IMR-90 (cell line): ENCODE measurements around the gene DACT1. TPM values are rescaled to one million over a fixed set of nuclear protein-coding genes. Genes with fewer than 3 reads are reported as not detected.

Experiments used
- ATAC-seq: fragments of 200-7000 bp; cut with Tn5 transposase; 2 replicates; pipeline ENCODE4 v1.9.1; 2020; ENCODE audit warnings: low read depth, mild to moderate bottlenecking, moderate library complexity
- BruUV-seq: library from RNA; stranded (reverse); fragments of 400-500 nt; replicated peaks from 2 replicates; lab custom pipeline; 2021; lab: Mats Ljungman, UMichigan
- CTCF ChIA-PET: fragments of 300-600 bp; formaldehyde crosslinking; extraction: SDS; loops from one replicate; lab custom pipeline; 2021; ENCODE audit warnings: antibody characterized with exemption; lab: Yijun Ruan, JAX
- POLR2A ChIA-PET: fragments of 300-600 bp; sonication (Branson Sonifier 250); formaldehyde crosslinking; loops from one replicate; lab custom pipeline; 2022; ENCODE audit warnings: antibody characterized with exemption; ENCODE audit not compliant: unreplicated experiment; lab: Charles Lee
- DNase-seq: peaks from one replicate; pipeline ENCODE4 v3.0.0; 2013
- H2AFZ ChIP-seq: replicated peaks from 2 replicates; pipeline ENCODE3; 2013; ENCODE audit warnings: low read length, mild to moderate bottlenecking; ENCODE audit not compliant: poor library complexity
- H2AK5ac ChIP-seq: 2 replicates; pipeline ENCODE4 v1.6.1; 2013; ENCODE audit warnings: low read depth, low read length, inconsistent platforms
- H2AK9ac ChIP-seq: replicated peaks from 2 replicates; pipeline ENCODE3; 2013; ENCODE audit warnings: mild to moderate bottlenecking, low read depth, low read length, moderate library complexity; ENCODE audit not compliant: poor library complexity
- H2BK120ac ChIP-seq: 2 replicates; pipeline ENCODE4 v1.6.1; 2013; ENCODE audit warnings: low read depth, low read length, inconsistent platforms
- H2BK15ac ChIP-seq: 3 replicates; pipeline ENCODE4 v1.6.1; 2013; ENCODE audit warnings: low read depth, low read length, inconsistent platforms
- H2BK20ac ChIP-seq: 2 replicates; pipeline ENCODE4 v1.6.1; 2013; ENCODE audit warnings: low read depth, mild to moderate bottlenecking, inconsistent platforms, low read length, moderate library complexity
- H2BK5ac ChIP-seq: 2 replicates; pipeline ENCODE4 v1.6.1; 2013; ENCODE audit warnings: mild to moderate bottlenecking, low read depth, low read length, inconsistent platforms; ENCODE audit not compliant: poor library complexity, severe bottlenecking
- H3K14ac ChIP-seq: replicated peaks from 2 replicates; pipeline ENCODE4 v1.6.1; 2013; ENCODE audit warnings: low read depth, low read length, inconsistent platforms
- H3K18ac ChIP-seq: 2 replicates; pipeline ENCODE4 v1.6.1; 2013; ENCODE audit warnings: low read depth, low read length, control low read depth
- H3K23ac ChIP-seq: 2 replicates; pipeline ENCODE4 v1.6.1; 2013; ENCODE audit warnings: low read depth, low read length, inconsistent platforms
- H3K27ac ChIP-seq: 2 replicates; pipeline ENCODE4 v1.5.1; 2013; ENCODE audit warnings: mild to moderate bottlenecking, control low read depth, low read length; ENCODE audit not compliant: insufficient read depth
- H3K27me3 ChIP-seq: 2 replicates; pipeline ENCODE4 v1.6.1; 2013; ENCODE audit warnings: low read length; ENCODE audit not compliant: control insufficient read depth, insufficient read depth
- H3K36me3 ChIP-seq: 2 replicates; pipeline ENCODE4 v1.6.1; 2013; ENCODE audit warnings: low read length, mixed read lengths; ENCODE audit not compliant: control insufficient read depth, insufficient read depth
- H3K4ac ChIP-seq: 2 replicates; pipeline ENCODE4 v1.6.1; 2013; ENCODE audit warnings: low read depth, low read length, inconsistent platforms
- H3K4me1 ChIP-seq: 2 replicates; pipeline ENCODE4 v1.6.1; 2013; ENCODE audit warnings: low read length, mixed read lengths; ENCODE audit not compliant: control insufficient read depth, insufficient read depth
- H3K4me2 ChIP-seq: 2 replicates; pipeline ENCODE4 v1.6.1; 2013; ENCODE audit warnings: low read depth, mild to moderate bottlenecking, control low read depth, low read length, moderate library complexity
- H3K4me3 ChIP-seq: 2 replicates; pipeline ENCODE4 v1.5.1; 2013; ENCODE audit warnings: low read depth, mild to moderate bottlenecking, control low read depth, low read length, moderate library complexity; ENCODE audit not compliant: insufficient read depth
- H3K56ac ChIP-seq: 2 replicates; pipeline ENCODE4 v1.6.1; 2013; ENCODE audit warnings: low read length, inconsistent platforms; ENCODE audit not compliant: insufficient read depth; ENCODE audit errors: extremely low read depth
- H3K79me1 ChIP-seq, 2 experiments: 2 replicates each; pipeline ENCODE4 v1.6.1; 2013; ENCODE audit warnings: low read length in 2 of 2, inconsistent platforms in 1 of 2, low read depth in 1 of 2
- H3K9ac ChIP-seq: 2 replicates; pipeline ENCODE4 v1.6.1; 2013; ENCODE audit warnings: low read depth, low read length, control low read depth
- H3K9me1 ChIP-seq: 2 replicates; pipeline ENCODE4 v1.6.1; 2013; ENCODE audit warnings: low read length, inconsistent platforms; ENCODE audit not compliant: insufficient read depth
- H3K9me3 ChIP-seq: 2 replicates; pipeline ENCODE4 v1.6.1; 2013; ENCODE audit warnings: low read length; ENCODE audit not compliant: control insufficient read depth, insufficient read depth
- H4K20me1 ChIP-seq: 2 replicates; pipeline ENCODE4 v1.6.1; 2013; ENCODE audit warnings: low read length, inconsistent platforms; ENCODE audit not compliant: insufficient read depth
- H4K5ac ChIP-seq: 2 replicates; pipeline ENCODE4 v1.6.1; 2013; ENCODE audit warnings: mild to moderate bottlenecking, low read depth, low read length, control low read depth
- H4K8ac ChIP-seq, 2 experiments: 2 replicates each; pipeline ENCODE4 v1.6.1; 2013; ENCODE audit warnings: low read depth in 2 of 2, low read length in 2 of 2, control low read depth in 1 of 2, inconsistent platforms in 1 of 2
- H4K91ac ChIP-seq: 2 replicates; pipeline ENCODE4 v1.6.1; 2013; ENCODE audit warnings: low read depth, low read length, inconsistent platforms; ENCODE audit not compliant: insufficient read depth
- BHLHE40 ChIP-seq: fragments of 150-350 bp; IDR thresholded peaks from 2 replicates; pipeline ENCODE4 v1.6.1; 2016; ENCODE audit warnings: mild to moderate bottlenecking, low read depth, low read length
- CEBPB ChIP-seq: IDR thresholded peaks from 2 replicates; pipeline ENCODE4 v1.6.1; 2012; ENCODE audit warnings: low read depth, low read length, improper control_type of control experiment
- CHD1 ChIP-seq: IDR thresholded peaks from 2 replicates; pipeline ENCODE4 v1.6.1; 2012; ENCODE audit warnings: low read depth, low read length, improper control_type of control experiment
- FOS ChIP-seq: fragments of 150-350 bp; IDR thresholded peaks from 2 replicates; pipeline ENCODE4 v1.6.1; 2016; ENCODE audit warnings: low read depth, low read length
- MAFK ChIP-seq: IDR thresholded peaks from 2 replicates; pipeline ENCODE4 v1.6.1; 2012; ENCODE audit warnings: low read depth, low read length, improper control_type of control experiment
- MAZ ChIP-seq: IDR thresholded peaks from 2 replicates; pipeline ENCODE4 v1.6.1; 2012; ENCODE audit warnings: low read depth, mild to moderate bottlenecking, low read length, improper control_type of control experiment, moderate library complexity, borderline replicate concordance
- MXI1 ChIP-seq: IDR thresholded peaks from 2 replicates; pipeline ENCODE4 v1.6.1; 2012; ENCODE audit warnings: low read depth, mild to moderate bottlenecking, low read length, moderate library complexity, borderline replicate concordance
- NFE2L2 ChIP-seq: fragments of 150-350 bp; IDR thresholded peaks from 2 replicates; pipeline ENCODE4 v1.6.1; 2016; ENCODE audit warnings: low read depth, mild to moderate bottlenecking, low read length
- POLR2A ChIP-seq: IDR thresholded peaks from 2 replicates; pipeline ENCODE4 v1.6.1; 2012; ENCODE audit warnings: mild to moderate bottlenecking, low read depth, low read length
- RAD21 ChIP-seq: IDR thresholded peaks from 2 replicates; pipeline ENCODE4 v1.6.1; 2012; ENCODE audit warnings: low read length, improper control_type of control experiment
- RCOR1 ChIP-seq: IDR thresholded peaks from 2 replicates; pipeline ENCODE4 v1.6.1; 2012; ENCODE audit warnings: mild to moderate bottlenecking, low read length, improper control_type of control experiment; ENCODE audit not compliant: insufficient replicate concordance
- RFX5 ChIP-seq: IDR thresholded peaks from 2 replicates; pipeline ENCODE4 v1.8.0; 2012; ENCODE audit warnings: low read depth, mild to moderate bottlenecking, low read length, moderate library complexity
- WGBS, 2 experiments: methylation state at CpG; one replicate each; pipeline versions ENCODE4 v1.1.5 to v1.1.7; 2013; ENCODE audit warnings: missing lambda C conversion rate in 2 of 2; ENCODE audit not compliant: insufficient read length in 1 of 2; ENCODE audit errors: extremely low coverage in 2 of 2; 5-methylcytosine and 5-hydroxymethylcytosine counted together
- dilution Hi-C: fragments of 300-500 bp; cut with HindIII; formaldehyde crosslinking; loops from one replicate; pipeline ENCODE4 v1.14.3; 2018; ENCODE audit warnings: low sequenced_read_pairs; ENCODE audit not compliant: unreplicated experiment
- in situ Hi-C: fragments of 300-500 bp; cut with MboI; formaldehyde crosslinking; loops from 3 replicates; pipeline ENCODE4 v1.14.3; 2019; ENCODE audit warnings: low sequenced_read_pairs, inconsistent platforms, mixed read lengths
- intact Hi-C: fragments of 100-400 bp; cut with micrococcal nuclease; formaldehyde crosslinking; loops from 2 replicates; pipeline ENCODE4 v1.10.0; 2022
- polyA plus RNA-seq, 3 experiments: library from polyadenylated mRNA; depleted of rRNA; stranded (reverse); fragments of >200 nt; gene quantifications; 2 replicates each; pipeline ENCODE4 v1.2.3, GENCODE V29; 2012; ENCODE audit warnings: low replicate concordance in 1 of 3
- total RNA-seq: library from RNA; depleted of rRNA; stranded (reverse); fragments of >200 nt; gene quantifications from 2 replicates; pipeline ENCODE4 v1.2.3, GENCODE V29; 2012
- TF ChIP-seq, protein P1 (sequence below): fragments of 150-350 bp; IDR thresholded peaks from 2 replicates; pipeline ENCODE4 v1.6.1; 2017; ENCODE audit warnings: mild to moderate bottlenecking, antibody characterized with exemption, low read length, low read depth
- TF ChIP-seq, protein P2 (sequence below): fragments of 150-350 bp; IDR thresholded peaks from 2 replicates; pipeline ENCODE4 v1.6.1; 2016; ENCODE audit warnings: low read depth, mild to moderate bottlenecking, low read length, moderate library complexity, borderline replicate concordance
- TF ChIP-seq, protein P3 (sequence below): conservative IDR thresholded peaks from 2 replicates; pipeline ENCODE4 v1.5.1; 2012; ENCODE audit warnings: mild to moderate bottlenecking, low read depth, low read length, improper control_type of control experiment

DACT1 gene
- total and polyA plus RNA-seq, 2 of the 4 experiments (the other 2 are of a cell fraction) = 6.5 to 9.7 TPM

DNA sequence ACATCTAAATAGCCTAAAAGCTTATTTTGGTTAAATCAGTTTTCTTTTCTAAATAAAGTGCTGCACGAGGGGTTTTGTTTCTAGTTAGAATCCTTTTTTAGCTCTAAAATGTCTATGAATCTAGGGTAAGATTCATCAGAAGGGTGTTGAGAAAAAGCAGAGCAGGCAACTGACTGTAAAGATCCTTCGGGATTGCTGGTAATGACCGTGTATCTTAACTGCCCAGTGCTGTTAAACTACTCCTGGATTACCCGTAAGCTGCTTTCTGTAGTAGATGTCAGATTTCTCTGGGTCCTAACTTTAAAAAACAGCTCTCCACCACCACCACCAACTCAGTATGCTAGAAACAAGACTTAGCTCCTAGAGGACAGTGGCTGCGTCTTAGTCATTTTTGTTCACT is 39.2 kb downstream of the DACT1 start:
- H4K8ac ChIP-seq = no peak overlapping the region
- CTCF ChIA-PET = no interaction called here
- no peaks in the 10 kb centered on the region for H4K20me1 ChIP-seq
- no peak overlapping the region for H2BK15ac ChIP-seq
- H3K14ac ChIP-seq = no peak overlapping the region
- H2AK5ac ChIP-seq = no peak overlapping the region
- no peak overlapping the region for H3K27ac ChIP-seq
- BruUV-seq = no TSS peak
- H3K9me3 ChIP-seq = no peaks in the 10 kb centered on the region
- intact Hi-C loops = no loop called here
- no peaks in the 10 kb centered on the region for H3K4me1 ChIP-seq
- H3K36me3 ChIP-seq = no peaks in the 10 kb centered on the region
- dilution Hi-C loops = no loop called here
- H3K4ac ChIP-seq = no peak overlapping the region
- no peak overlapping the region for H2BK120ac ChIP-seq
- H4K5ac ChIP-seq = no peak overlapping the region
- H2BK5ac ChIP-seq = no peak overlapping the region
- peaks cover 28% of the 10 kb centered on the region for H3K27me3 ChIP-seq
- H2AK9ac ChIP-seq = no peak overlapping the region
- H3K9me1 ChIP-seq = no peaks in the 10 kb centered on the region
- no peak overlapping the region for H3K18ac ChIP-seq
- no peak overlapping the region for H2BK20ac ChIP-seq
- no peak overlapping the region for H3K4me3 ChIP-seq
- no peak for ATAC-seq
- H3K4me2 ChIP-seq = no peak overlapping the region
- H4K91ac ChIP-seq = no peak overlapping the region
- no peak overlapping the region for H3K9ac ChIP-seq
- WGBS, 2 experiments = no CpG with 5 or more reads among the region's 5 CpGs
- H3K79me1 ChIP-seq = no peaks in the 10 kb centered on the region
- no peak for TF ChIP-seq RAD21
- no peak for TF ChIP-seq RFX5
- no peak for TF ChIP-seq RCOR1
- no peak for TF ChIP-seq FOS
- TF ChIP-seq MAZ = no peak
- TF ChIP-seq MXI1 = no peak
- TF ChIP-seq, protein P1, sequence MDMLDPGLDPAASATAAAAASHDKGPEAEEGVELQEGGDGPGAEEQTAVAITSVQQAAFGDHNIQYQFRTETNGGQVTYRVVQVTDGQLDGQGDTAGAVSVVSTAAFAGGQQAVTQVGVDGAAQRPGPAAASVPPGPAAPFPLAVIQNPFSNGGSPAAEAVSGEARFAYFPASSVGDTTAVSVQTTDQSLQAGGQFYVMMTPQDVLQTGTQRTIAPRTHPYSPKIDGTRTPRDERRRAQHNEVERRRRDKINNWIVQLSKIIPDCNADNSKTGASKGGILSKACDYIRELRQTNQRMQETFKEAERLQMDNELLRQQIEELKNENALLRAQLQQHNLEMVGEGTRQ = no peak
- TF ChIP-seq, protein P2, sequence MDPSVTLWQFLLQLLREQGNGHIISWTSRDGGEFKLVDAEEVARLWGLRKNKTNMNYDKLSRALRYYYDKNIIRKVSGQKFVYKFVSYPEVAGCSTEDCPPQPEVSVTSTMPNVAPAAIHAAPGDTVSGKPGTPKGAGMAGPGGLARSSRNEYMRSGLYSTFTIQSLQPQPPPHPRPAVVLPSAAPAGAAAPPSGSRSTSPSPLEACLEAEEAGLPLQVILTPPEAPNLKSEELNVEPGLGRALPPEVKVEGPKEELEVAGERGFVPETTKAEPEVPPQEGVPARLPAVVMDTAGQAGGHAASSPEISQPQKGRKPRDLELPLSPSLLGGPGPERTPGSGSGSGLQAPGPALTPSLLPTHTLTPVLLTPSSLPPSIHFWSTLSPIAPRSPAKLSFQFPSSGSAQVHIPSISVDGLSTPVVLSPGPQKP = no peak
- no peak for TF ChIP-seq BHLHE40
- no peak for TF ChIP-seq POLR2A
- no peak for TF ChIP-seq CEBPB
- TF ChIP-seq MAFK = no peak
- no peak for TF ChIP-seq CHD1
- TF ChIP-seq, protein P3, sequence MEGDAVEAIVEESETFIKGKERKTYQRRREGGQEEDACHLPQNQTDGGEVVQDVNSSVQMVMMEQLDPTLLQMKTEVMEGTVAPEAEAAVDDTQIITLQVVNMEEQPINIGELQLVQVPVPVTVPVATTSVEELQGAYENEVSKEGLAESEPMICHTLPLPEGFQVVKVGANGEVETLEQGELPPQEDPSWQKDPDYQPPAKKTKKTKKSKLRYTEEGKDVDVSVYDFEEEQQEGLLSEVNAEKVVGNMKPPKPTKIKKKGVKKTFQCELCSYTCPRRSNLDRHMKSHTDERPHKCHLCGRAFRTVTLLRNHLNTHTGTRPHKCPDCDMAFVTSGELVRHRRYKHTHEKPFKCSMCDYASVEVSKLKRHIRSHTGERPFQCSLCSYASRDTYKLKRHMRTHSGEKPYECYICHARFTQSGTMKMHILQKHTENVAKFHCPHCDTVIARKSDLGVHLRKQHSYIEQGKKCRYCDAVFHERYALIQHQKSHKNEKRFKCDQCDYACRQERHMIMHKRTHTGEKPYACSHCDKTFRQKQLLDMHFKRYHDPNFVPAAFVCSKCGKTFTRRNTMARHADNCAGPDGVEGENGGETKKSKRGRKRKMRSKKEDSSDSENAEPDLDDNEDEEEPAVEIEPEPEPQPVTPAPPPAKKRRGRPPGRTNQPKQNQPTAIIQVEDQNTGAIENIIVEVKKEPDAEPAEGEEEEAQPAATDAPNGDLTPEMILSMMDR = no peak
- TF ChIP-seq NFE2L2 = no peak
- no peak overlapping the region for H3K23ac ChIP-seq
- in situ Hi-C loops = no loop called here
- H2AFZ ChIP-seq = no peak overlapping the region
- DNase-seq = no peak
- POLR2A ChIA-PET = no interaction called here
- no peak overlapping the region for H3K56ac ChIP-seq
